H9 (cell line): Measurements from ENCODE around the gene MBD5. TPM values are rescaled to one million over a fixed set of nuclear protein-coding genes. Genes with fewer than 3 reads are reported as not detected.
A peak's percentile ranks its signal among the peaks of the same experiment; 100 is the strongest.

ENCODE experiments used
- DNase-seq: peaks from one replicate; pipeline ENCODE4 v3.0.0-alpha.2; 2017
- H2AFZ ChIP-seq: one replicate; pipeline ENCODE4 v1.6.1; 2013; ENCODE audit warnings: mild to moderate bottlenecking, low read length, control low read depth, moderate library complexity
- H2AK5ac ChIP-seq: 2 replicates; pipeline ENCODE4 v1.6.1; 2013; ENCODE audit warnings: low read length, control low read depth, mixed read lengths; ENCODE audit not compliant: insufficient read length
- H2BK120ac ChIP-seq: one replicate; pipeline ENCODE4 v1.6.1; 2013; ENCODE audit warnings: low read depth, mild to moderate bottlenecking, low read length, control low read depth, inconsistent platforms; ENCODE audit not compliant: poor library complexity, severe bottlenecking
- H2BK12ac ChIP-seq: 2 replicates; pipeline ENCODE4 v1.6.1; 2013; ENCODE audit warnings: low read length, control low read depth, mixed read lengths, low read depth; ENCODE audit not compliant: insufficient read length
- H2BK15ac ChIP-seq: 2 replicates; pipeline ENCODE4 v1.6.1; 2013; ENCODE audit warnings: low read depth, low read length, control low read depth
- H2BK20ac ChIP-seq: one replicate; pipeline ENCODE4 v1.6.1; 2013; ENCODE audit warnings: low read depth, mild to moderate bottlenecking, low read length, control low read depth, inconsistent platforms; ENCODE audit not compliant: poor library complexity, severe bottlenecking
- H2BK5ac ChIP-seq: 2 replicates; pipeline ENCODE4 v1.6.1; 2013; ENCODE audit warnings: low read length, control low read depth, mixed read lengths; ENCODE audit not compliant: insufficient read length
- H3K14ac ChIP-seq: 2 replicates; pipeline ENCODE4 v1.6.1; 2013; ENCODE audit warnings: low read length, control low read depth; ENCODE audit not compliant: insufficient read depth
- H3K18ac ChIP-seq: 2 replicates; pipeline ENCODE4 v1.6.1; 2013; ENCODE audit warnings: low read depth, mild to moderate bottlenecking, mixed read lengths, low read length, control low read depth; ENCODE audit not compliant: insufficient read length
- H3K23ac ChIP-seq: 2 replicates; pipeline ENCODE4 v1.6.1; 2013; ENCODE audit warnings: low read length, control low read depth, mixed read lengths, low read depth; ENCODE audit not compliant: insufficient read length
- H3K23me2 ChIP-seq: 2 replicates; pipeline ENCODE4 v1.6.1; 2013; ENCODE audit warnings: low read depth, mild to moderate bottlenecking, mixed read lengths, low read length, control low read depth; ENCODE audit not compliant: insufficient read length, poor library complexity, severe bottlenecking
- H3K27ac ChIP-seq: 2 replicates; pipeline ENCODE4 v1.5.1; 2013; ENCODE audit warnings: low read length, control low read depth, mixed read lengths, low read depth; ENCODE audit not compliant: insufficient read length
- H3K27me3 ChIP-seq: 2 replicates; pipeline ENCODE4 v1.6.1; 2013; ENCODE audit warnings: low read length, control low read depth, inconsistent platforms; ENCODE audit not compliant: insufficient read depth
- H3K4ac ChIP-seq: 2 replicates; pipeline ENCODE4 v1.6.1; 2013; ENCODE audit warnings: low read depth, mild to moderate bottlenecking, control low read depth, inconsistent platforms, low read length, moderate library complexity
- H3K4me1 ChIP-seq: 2 replicates; pipeline ENCODE4 v1.6.1; 2013; ENCODE audit warnings: low read length, control low read depth, inconsistent platforms; ENCODE audit not compliant: insufficient read depth
- H3K4me2 ChIP-seq: 2 replicates; pipeline ENCODE4 v1.6.1; 2013; ENCODE audit warnings: low read length, control low read depth, mixed read lengths; ENCODE audit not compliant: insufficient read length, insufficient read depth
- H3K56ac ChIP-seq: 2 replicates; pipeline ENCODE4 v1.6.1; 2013; ENCODE audit warnings: low read depth, mild to moderate bottlenecking, mixed read lengths, low read length, control low read depth; ENCODE audit not compliant: insufficient read length
- H3K79me1 ChIP-seq: 2 replicates; pipeline ENCODE4 v1.6.1; 2013; ENCODE audit warnings: low read depth, mild to moderate bottlenecking, moderate library complexity, low read length, control low read depth, inconsistent platforms; ENCODE audit not compliant: insufficient read depth, poor library complexity, severe bottlenecking
- H3K79me2 ChIP-seq: 2 replicates; pipeline ENCODE4 v1.6.1; 2013; ENCODE audit warnings: low read length, control low read depth, inconsistent platforms; ENCODE audit not compliant: insufficient read depth
- H3K9ac ChIP-seq: 2 replicates; pipeline ENCODE4 v1.6.1; 2013; ENCODE audit warnings: low read length, control low read depth, mixed read lengths; ENCODE audit not compliant: insufficient read length; ENCODE audit errors: extremely low read depth
- H3K9me3 ChIP-seq: one replicate; pipeline ENCODE4 v1.6.1; 2013; ENCODE audit warnings: low read depth, low read length, inconsistent platforms; ENCODE audit not compliant: control insufficient read depth
- H3T11ph ChIP-seq: one replicate; pipeline ENCODE4 v1.6.1; 2013; ENCODE audit warnings: mild to moderate bottlenecking, low read length, control low read depth, inconsistent platforms
- H4K20me1 ChIP-seq: one replicate; pipeline ENCODE4 v1.6.1; 2013; ENCODE audit not compliant: control insufficient read depth, insufficient read length, insufficient read depth
- H4K5ac ChIP-seq: 2 replicates; pipeline ENCODE4 v1.6.1; 2013; ENCODE audit warnings: low read depth, mild to moderate bottlenecking, mixed read lengths, low read length, control low read depth; ENCODE audit not compliant: insufficient read length
- H4K8ac ChIP-seq: replicated peaks from 2 replicates; pipeline ENCODE4 v1.6.1; 2013; ENCODE audit warnings: low read length, control low read depth, mixed read lengths, low read depth; ENCODE audit not compliant: insufficient read length
- H4K91ac ChIP-seq: 2 replicates; pipeline ENCODE4 v1.6.1; 2013; ENCODE audit warnings: low read depth, mild to moderate bottlenecking, moderate library complexity, mixed read lengths, low read length, control low read depth; ENCODE audit not compliant: insufficient read length
- H3K27ac Mint-ChIP-seq, 3 experiments: 2 replicates in 2 of 3; 3 replicates in 1 of 3; pipeline ENCODE4 v1.8.0; 2020 to 2021; ENCODE audit warnings: mixed read lengths in 3 of 3, mild to moderate bottlenecking in 1 of 3, moderate library complexity in 1 of 3
- H3K27me3 Mint-ChIP-seq: 2 replicates; pipeline ENCODE4 v1.8.0; 2021; ENCODE audit warnings: low read depth, mild to moderate bottlenecking, moderate library complexity, mixed read lengths
- H3K36me3 Mint-ChIP-seq, 3 experiments: 2 replicates in 2 of 3; 3 replicates in 1 of 3; pipeline ENCODE4 v1.8.0; 2020 to 2021; ENCODE audit warnings: low read depth in 3 of 3, mixed read lengths in 3 of 3; ENCODE audit not compliant: insufficient read depth in 1 of 3
- H3K4me1 Mint-ChIP-seq, 2 experiments: 2 replicates each; pipeline ENCODE4 v1.8.0; 2020; ENCODE audit warnings: mixed read lengths in 2 of 2
- H3K4me3 Mint-ChIP-seq, 2 experiments: 2 replicates in 1 of 2; 3 replicates in 1 of 2; pipeline ENCODE4 v1.8.0; 2020 to 2021; ENCODE audit warnings: mild to moderate bottlenecking in 2 of 2, mixed read lengths in 2 of 2, moderate library complexity in 1 of 2
- H3K9me3 Mint-ChIP-seq, 2 experiments: 2 replicates in 1 of 2; 3 replicates in 1 of 2; pipeline ENCODE4 v1.8.0; 2020; ENCODE audit warnings: mild to moderate bottlenecking in 2 of 2, mixed read lengths in 2 of 2, moderate library complexity in 1 of 2
- CTCF ChIP-seq: fragments of 200-600 bp; sonication (generic); conservative IDR thresholded peaks from 3 replicates; pipeline ENCODE4 v1.8.0; 2021; ENCODE audit warnings: antibody characterized with exemption, mild to moderate bottlenecking
- WGBS: extraction: QIAGEN DNeasy Blood & Tissue Kit; methylation state at CpG from one replicate; pipeline ENCODE4 v1.1.7; 2013; ENCODE audit warnings: missing lambda C conversion rate, low lambda C conversion rate, mixed read lengths; ENCODE audit not compliant: insufficient read length; ENCODE audit errors: extremely low coverage; 5-methylcytosine and 5-hydroxymethylcytosine counted together
- total RNA-seq: library from RNA; stranded (reverse); gene quantifications from 2 replicates; pipeline ENCODE4 v1.2.1, GENCODE V29; 2021

Gene MBD5
- total RNA-seq, 1 experiment from 2014 or later: 23.1 TPM

- H3K9me3 Mint-ChIP-seq: peaks cover 6 to 10% of the 10 kb centered on the region in 2 experiments
- H3K4me2 ChIP-seq: no peak overlapping the region
Measured at GRCh38 chr2:148201075-148202004, 180.4 kb downstream of the MBD5 start.

More at GRCh38 chr2:148201075-148202004, 180.4 kb downstream of the MBD5 start:
- peak overlapping the region in 1 of 3 experiments; percentile 17; a peak in 2 of 7 replicates for H3K27ac Mint-ChIP-seq
- Histone ChIP-seq H4K5ac (no peak overlapping the region), H3T11ph (no peak overlapping the region), H3K23ac (no peak overlapping the region), H3K4ac (no peak overlapping the region), H3K9me3 (no peaks in the 10 kb centered on the region), H2BK20ac (no peak overlapping the region), H2AFZ (no peak overlapping the region), H4K20me1 (no peaks in the 10 kb centered on the region), H3K9ac (no peak overlapping the region), H2BK5ac (no peak overlapping the region), H2BK120ac (no peak overlapping the region), H3K79me2 (no peaks in the 10 kb centered on the region), H3K27me3 (no peaks in the 10 kb centered on the region), H2AK5ac (no peak overlapping the region), H2BK15ac (no peak overlapping the region), H3K4me1 (no peaks in the 10 kb centered on the region), H3K23me2 (no peaks in the 10 kb centered on the region), H3K18ac (no peak overlapping the region), H2BK12ac (no peak overlapping the region), H3K79me1 (no peaks in the 10 kb centered on the region), H3K27ac (no peak overlapping the region), H3K56ac (no peak overlapping the region), H4K91ac (no peak overlapping the region), H3K14ac (no peak overlapping the region), H4K8ac (no peak overlapping the region)
- peaks cover 4 to 6% of the 10 kb centered on the region in 2 experiments for H3K4me1 Mint-ChIP-seq
- peak; percentile 85 for TF ChIP-seq CTCF
- peaks cover 4 to 16% (median 10%) of the 10 kb centered on the region in 3 experiments for H3K36me3 Mint-ChIP-seq
- DNase-seq: peak; percentile 93
- H3K4me3 Mint-ChIP-seq: no peak overlapping the region
- no peaks in the 10 kb centered on the region; the same call in 1 of the 2 replicates for H3K27me3 Mint-ChIP-seq
- WGBS: no CpG with 5 or more reads among the region's 15 CpGs
